GM21367 (cell line): ENCODE measurements around the gene SGK1.
"Not testable (repeated sequence)": the region's sequence is repeated elsewhere in the genome, so short reads cannot be mapped to it uniquely, and the experiment has no call there.

Source experiments
- ATAC-seq: cut with Tn5 transposase; IDR thresholded peaks from one replicate; pipeline ENCODE4 v1.9.1; 2021; ENCODE audit not compliant: unreplicated experiment

The SGK1 gene

DNA sequence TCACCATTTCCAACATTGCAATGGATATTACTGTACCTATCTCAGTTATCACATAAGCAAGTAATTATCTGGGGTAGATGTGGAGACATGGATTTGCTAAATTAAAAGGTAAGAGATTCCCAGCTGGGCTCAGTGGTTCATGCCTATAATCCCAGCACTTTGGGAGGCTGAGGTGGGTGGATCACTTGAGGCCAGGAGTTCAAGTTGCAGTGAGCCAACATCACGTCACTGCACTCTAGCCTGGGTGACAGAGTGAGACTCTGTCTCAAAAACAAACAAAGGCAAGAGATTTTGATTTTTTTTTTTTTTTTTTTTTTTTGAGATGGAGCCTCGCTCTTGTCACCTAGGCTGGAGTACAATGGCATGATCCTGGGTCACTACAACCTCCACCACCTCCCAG, 62.6 kb downstream of the SGK1 start:
- not testable (repeated sequence) for ATAC-seq

- ATAC-seq: no peak
Measured at GRCh38 chr6:134254118-134254517, 63.8 kb downstream of the SGK1 start.

- no peak for ATAC-seq
Measured at GRCh38 chr6:134253681-134254080, 64.2 kb downstream of the SGK1 start.

DNA sequence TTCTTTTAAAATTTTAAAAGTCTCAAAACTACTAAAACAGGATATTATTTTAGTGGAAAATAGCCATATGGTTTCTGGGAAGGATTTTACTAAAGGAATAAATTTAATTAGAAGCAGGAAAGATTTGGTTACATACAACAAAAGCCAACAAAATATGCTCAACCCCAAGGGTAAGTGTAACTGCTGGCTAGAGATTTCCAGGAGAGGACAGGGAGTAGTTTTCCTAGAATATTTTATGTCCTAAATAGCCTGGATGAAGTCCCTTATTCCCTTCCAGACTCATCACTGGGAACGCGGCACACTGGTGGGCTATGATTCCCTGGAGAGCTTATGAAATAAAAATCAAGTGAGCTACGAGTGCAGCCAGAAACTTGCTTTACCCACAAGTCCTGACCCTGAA, 66.6 kb downstream of the SGK1 start:
- no peak for ATAC-seq

GRCh38 chr6:134250776-134251175, 67.1 kb downstream of the SGK1 start:
- ATAC-seq: no peak

- ATAC-seq: no peak
Measured at GRCh38 chr6:134249759-134250602, 67.9 kb downstream of the SGK1 start.

- ATAC-seq: no peak
Measured at GRCh38 chr6:134249239-134249758, 68.6 kb downstream of the SGK1 start.

DNA sequence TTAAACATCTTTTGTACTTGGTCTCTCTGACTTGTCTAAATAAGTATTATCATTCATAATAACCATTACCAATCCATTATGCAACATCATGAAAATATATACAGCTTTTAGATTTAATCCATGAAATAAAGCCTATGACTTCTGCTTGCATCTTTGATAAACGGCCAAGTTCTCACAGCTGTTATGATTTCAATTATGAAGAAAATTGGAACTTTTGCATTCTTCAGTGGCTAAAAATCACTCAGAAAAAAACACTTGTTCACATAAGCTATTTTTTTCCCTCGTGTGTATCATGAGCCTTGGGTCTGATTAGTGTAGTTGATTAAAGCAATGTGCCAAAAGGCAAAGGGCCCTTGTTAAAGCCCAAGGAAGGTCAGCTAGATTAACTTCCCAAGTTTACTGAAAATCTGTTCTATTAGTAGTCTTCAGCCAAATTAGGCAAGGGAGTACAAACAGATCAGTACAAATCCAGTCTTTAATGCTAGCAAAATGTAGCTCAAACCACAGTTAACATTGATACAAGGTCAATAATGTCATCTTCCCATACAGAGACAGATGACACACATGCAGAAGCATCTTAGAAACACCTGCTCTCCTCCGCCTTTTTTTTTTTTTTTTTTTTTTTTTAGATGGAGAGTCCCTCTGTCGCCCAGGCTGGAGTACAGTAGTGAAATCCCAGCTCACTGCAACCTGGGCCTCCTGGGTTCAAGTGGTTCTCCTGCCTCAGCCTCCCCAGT, 69.9 kb downstream of the SGK1 start:
- no peak for ATAC-seq

DNA sequence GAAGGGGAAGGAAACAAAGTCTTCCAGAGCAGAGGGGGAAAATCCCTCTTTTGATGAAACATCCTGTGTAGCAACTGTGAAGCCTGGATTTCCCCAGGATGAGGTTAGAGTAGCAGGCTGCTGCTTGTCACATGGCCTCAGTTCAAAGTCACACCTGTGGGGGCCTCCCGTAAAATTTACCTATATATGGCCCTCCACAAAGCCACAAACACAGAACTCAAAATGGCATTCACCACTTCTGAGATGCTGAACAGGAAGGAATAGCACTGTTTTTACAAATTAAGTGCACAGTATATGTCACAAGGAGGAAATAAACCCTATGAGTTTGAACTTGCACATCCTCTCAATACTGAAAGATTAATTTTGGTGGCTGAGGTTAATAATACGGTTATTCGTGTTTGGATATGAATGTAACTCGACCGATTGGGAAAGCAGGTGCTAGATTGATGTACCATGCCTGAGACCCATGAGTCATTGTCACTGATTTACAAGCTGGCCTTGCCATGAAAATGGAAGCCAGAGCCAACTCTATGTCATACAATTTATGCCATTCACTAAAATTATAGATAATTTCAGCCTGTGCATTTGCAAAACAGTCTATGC, 70.6 kb downstream of the SGK1 start:
- peak; percentile 95 for ATAC-seq

DNA sequence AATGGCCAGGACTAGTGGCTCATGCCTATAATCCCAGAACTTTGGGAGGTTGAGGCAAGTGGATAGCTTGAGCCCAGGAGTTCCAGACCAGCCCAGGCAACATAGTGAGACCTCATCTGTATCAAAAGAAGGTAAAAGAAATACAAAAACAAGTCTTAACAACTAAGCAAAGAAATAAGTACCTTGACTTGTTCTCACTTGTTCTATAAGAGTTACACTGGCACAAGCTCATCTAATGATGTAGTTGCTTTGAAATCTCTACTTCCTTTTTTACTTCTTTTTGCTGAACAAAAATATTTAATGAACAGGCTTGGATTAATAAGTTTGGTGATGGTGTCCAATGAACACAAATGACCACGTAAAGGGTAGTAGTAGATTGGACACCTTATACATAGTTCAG, 72.2 kb downstream of the SGK1 start:
- no peak for ATAC-seq

DNA sequence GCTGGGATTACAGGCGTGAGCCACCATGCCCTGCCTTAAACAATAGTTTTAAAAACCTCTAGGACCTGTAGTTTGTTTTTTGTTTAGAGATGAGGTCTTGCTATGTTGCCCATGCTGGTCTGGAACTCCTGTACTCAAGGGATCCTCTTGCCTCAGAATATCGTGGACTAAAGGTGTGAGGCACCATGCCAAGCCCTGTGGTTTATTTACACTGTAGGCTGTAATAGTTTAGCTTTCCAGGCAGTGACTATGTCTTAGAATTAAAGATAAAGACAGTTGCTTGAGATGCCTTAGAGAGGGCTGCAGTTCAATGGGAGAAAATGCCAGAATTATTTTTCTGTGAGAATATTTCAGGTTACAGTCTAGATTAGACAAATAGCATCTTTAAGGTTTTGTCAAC, 72.9 kb downstream of the SGK1 start:
- no peak for ATAC-seq

- no peak for ATAC-seq
Measured at GRCh38 chr6:134240665-134241431, 77.1 kb downstream of the SGK1 start.

DNA sequence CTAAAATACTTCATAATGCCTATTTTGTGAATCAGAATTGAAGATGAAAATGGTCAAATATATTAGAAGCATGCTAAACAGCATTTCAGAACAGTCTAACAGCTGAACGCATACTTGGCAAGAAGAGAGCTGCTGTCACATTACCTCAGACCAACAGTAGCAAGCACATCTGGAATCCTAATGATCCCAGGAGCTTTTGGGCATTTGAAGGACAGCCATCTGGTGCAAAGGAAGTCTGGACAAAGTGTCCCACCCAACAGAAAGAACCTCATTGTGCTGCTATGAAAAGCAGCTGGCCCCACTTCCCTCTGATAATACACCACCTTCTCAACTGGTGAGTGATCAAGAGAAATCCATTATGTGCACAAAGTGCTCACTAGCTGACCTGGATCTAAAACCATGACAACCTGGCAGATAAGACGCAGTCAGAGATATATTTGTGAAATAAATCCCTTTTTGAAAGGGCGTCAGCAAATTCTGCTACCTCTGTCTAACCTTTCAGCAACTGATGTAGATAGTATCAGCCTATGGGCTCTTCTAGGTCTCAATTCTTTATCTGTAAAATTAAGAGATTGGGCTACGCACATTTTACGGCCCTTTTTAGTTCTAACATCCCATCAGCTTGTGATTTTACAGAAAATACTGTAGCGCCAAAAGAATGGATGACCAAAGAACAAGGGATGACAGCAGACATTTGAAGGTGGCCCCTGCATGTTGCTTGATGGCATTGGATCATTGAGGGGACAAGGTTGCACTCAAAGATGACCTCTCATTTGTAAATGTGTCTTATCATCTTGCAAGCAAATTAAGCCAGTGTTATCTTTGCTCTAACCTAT, 78.7 kb downstream of the SGK1 start:
- no peak for ATAC-seq

DNA sequence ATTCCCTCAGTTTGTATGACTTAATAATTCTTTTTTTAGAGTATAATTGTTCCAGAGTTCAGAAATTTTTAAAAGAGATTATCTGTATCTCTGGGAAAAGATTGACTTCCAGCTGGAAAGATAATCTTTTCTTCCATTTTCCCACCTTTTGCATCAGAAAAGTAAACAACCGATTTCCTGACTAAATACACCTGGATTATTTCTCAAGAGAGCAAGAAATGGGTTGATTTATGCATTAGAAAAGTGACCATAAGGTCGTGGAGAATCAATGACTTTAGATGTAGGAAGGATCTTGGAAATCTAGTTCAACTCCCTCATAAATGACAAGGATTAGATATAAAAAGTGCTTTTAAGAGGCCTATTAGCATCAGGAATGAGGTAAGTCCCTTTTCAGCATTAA, 79.9 kb downstream of the SGK1 start:
- no peak for ATAC-seq

GRCh38 chr6:134235937-134236751, 81.8 kb downstream of the SGK1 start:
- peak; percentile 95 for ATAC-seq

GRCh38 chr6:134235334-134235733, 82.6 kb downstream of the SGK1 start:
- not testable (repeated sequence) for ATAC-seq

DNA sequence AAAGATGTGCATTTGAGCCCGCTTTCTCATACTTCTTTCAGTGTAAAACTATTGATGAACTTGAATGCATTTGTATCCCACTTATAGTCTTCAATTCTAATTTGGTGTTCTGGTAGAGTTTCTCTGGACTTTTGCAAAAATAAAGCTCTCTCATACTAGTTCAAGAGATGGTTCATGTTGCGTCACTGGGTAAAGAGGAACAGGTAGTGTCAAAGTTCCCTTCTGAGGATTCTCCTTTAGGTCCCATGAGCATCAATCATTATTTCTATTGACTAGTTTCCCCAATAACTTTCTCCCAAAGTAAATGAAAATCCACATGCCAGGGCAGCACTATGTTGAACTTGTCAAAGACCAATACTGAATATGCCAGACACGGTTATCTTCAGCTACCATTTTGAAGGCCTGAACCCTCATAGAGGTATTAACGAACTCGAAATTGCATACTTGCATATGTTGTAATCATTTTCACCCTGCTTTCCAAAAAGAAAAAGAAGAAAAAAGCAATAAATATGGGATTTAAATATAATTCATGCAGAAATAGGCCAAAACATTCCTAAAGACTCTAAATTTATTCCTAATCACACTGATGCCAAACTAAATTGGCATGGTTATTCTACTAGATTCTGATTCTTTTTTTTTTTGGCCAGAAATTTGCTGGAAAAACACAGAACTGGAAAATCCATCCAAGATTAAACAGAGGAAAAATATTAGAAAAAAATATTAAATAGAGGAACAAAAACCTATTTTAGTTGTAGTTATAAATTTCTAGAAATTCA, 84.5 kb downstream of the SGK1 start:
- no peak for ATAC-seq

DNA sequence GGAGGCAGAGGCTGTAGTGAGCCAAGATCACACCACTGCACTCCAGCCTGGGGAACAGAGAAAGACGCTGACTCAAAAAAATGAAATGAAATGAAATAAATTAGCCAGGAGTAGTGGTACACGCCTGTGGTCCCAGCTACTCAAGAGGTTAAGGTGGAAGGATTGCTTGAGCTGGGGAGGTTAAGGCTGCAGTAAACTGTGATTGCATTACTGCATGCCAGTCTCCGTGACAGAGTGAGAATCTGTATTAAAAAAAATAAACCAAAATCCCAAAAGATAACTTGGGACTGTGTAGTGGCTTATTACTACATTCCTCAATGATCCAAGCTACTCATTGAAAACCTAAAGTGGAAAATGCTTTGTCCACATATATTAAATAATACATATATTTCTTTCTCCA, 87.0 kb downstream of the SGK1 start:
- no peak for ATAC-seq
